ENCODE results near the gene ARSK. TPM values are rescaled to one million over a fixed set of nuclear protein-coding genes. Genes with fewer than 3 reads are reported as not detected.

ARSK gene
- total RNA-seq, 1 experiment from 2014 or later: 13.7 TPM

GRCh38 chr5:95634081-95634480 is 79.2 kb downstream of the ARSK start:
- H3K27me3 ChIP-seq (ENCODE audit: control insufficient read depth, insufficient read depth, low read length): no peaks in the 10 kb centered on the region
- ChIA-PET CTCF (no interaction called here), POLR2A (no interaction called here)
- BruUV-seq (replicated peaks): no TSS peak
- ATAC-seq (no peak), DNase-seq (ENCODE audit: low read depth, low spot score) (no peak)
- in situ Hi-C loops (cut with HindIII; ENCODE audit: low pct_unique_long_range_greater_than_20kb, low sequenced_read_pairs) (no loop called here), intact Hi-C loops (cut with micrococcal nuclease; ENCODE audit: unreplicated experiment) (no loop called here)
- H3K36me3 ChIP-seq (ENCODE audit: control insufficient read depth, insufficient read depth, low read length): no peaks in the 10 kb centered on the region
- 0 out of 2 replicates have a peak, but pooled peaks cover 4% of the 10 kb centered on the region for H3K4me1 ChIP-seq (ENCODE audit: control insufficient read depth, insufficient read depth, low read length)
- no peak overlapping the region for H3K27ac ChIP-seq (ENCODE audit: low read length)
- H3K9me3 ChIP-seq (ENCODE audit: control insufficient read depth, insufficient read depth, low read depth, low read length): no peaks in the 10 kb centered on the region
- H3K4me3 ChIP-seq (ENCODE audit: low read depth in 2 of 2, low read length in 2 of 2): no peak overlapping the region
- TF ChIP-seq REST (IDR thresholded peaks at IDR 0.05; ENCODE audit: insufficient read depth in 1 of 2, low read depth in 2 of 2, low read length in 1 of 2) (no peak), CTCF (IDR thresholded peaks at IDR 0.05) (no peak), SIN3A (IDR thresholded peaks at IDR 0.05; ENCODE audit: borderline replicate concordance, insufficient read depth, low read depth, low read length) (no peak), TCF7L2 (IDR thresholded peaks at IDR 0.05; ENCODE audit: low read depth, low read length) (no peak), POLR2AphosphoS5 (IDR thresholded peaks at IDR 0.05; ENCODE audit: low read depth, low read length) (no peak)

GRCh38 chr5:95638632-95639031 is 83.7 kb downstream of the ARSK start:
- TF ChIP-seq SIN3A (IDR thresholded peaks at IDR 0.05; ENCODE audit: borderline replicate concordance, insufficient read depth, low read depth, low read length) (no peak), TCF7L2 (IDR thresholded peaks at IDR 0.05; ENCODE audit: low read depth, low read length) (no peak), CTCF (IDR thresholded peaks at IDR 0.05) (no peak), REST (IDR thresholded peaks at IDR 0.05; ENCODE audit: insufficient read depth in 1 of 2, low read depth in 2 of 2, low read length in 1 of 2) (no peak), POLR2AphosphoS5 (IDR thresholded peaks at IDR 0.05; ENCODE audit: low read depth, low read length) (no peak)
- in situ Hi-C loops (cut with HindIII; ENCODE audit: low pct_unique_long_range_greater_than_20kb, low sequenced_read_pairs): no loop called here
- DNase-seq (ENCODE audit: low read depth, low spot score) (no peak), ATAC-seq (no peak)
- Histone ChIP-seq H3K27ac (ENCODE audit: low read length) (no peak overlapping the region), H3K4me3 (ENCODE audit: low read depth in 2 of 2, low read length in 2 of 2) (no peak overlapping the region), H3K36me3 (ENCODE audit: control insufficient read depth, insufficient read depth, low read length) (no peaks in the 10 kb centered on the region), H3K4me1 (ENCODE audit: control insufficient read depth, insufficient read depth, low read length) (no peaks in the 10 kb centered on the region), H3K9me3 (ENCODE audit: control insufficient read depth, insufficient read depth, low read depth, low read length) (no peaks in the 10 kb centered on the region), H3K27me3 (ENCODE audit: control insufficient read depth, insufficient read depth, low read length) (no peaks in the 10 kb centered on the region)
- ChIA-PET CTCF (no interaction called here), POLR2A (no interaction called here)
- intact Hi-C loops (cut with micrococcal nuclease; ENCODE audit: unreplicated experiment): no loop called here
- no TSS peak for BruUV-seq (replicated peaks)

All from Panc1 (cell line).